Adrenal gland (tissue), 5 donors: ENCODE data around the gene MRPS25.

ENCODE experiments used
- POLR2A ChIP-seq, 2 donors: fragments of 450-650 bp; IDR thresholded peaks; one replicate each; pipeline ENCODE4 v1.6.1; 2017; ENCODE audit warnings: antibody characterized with exemption in 2 of 2, mild to moderate bottlenecking in 2 of 2, moderate library complexity in 1 of 2
- TF ChIP-seq, protein P1 (sequence below), 6 experiments: fragments of 450-650 bp in 4 of 6; fragments of 200-600 bp in 2 of 6; sonication (generic) in 1 of 6; IDR thresholded peaks; 1 replicate in 5 of 6; 2 replicates in 1 of 6; pipeline versions ENCODE4 v1.5.1 to v1.8.0; 2016 to 2021; ENCODE audit warnings: antibody characterized with exemption in 6 of 6, mild to moderate bottlenecking in 2 of 6, moderate library complexity in 1 of 6
- donor health status: DM: no; HTN: no; CAD: no.

DNA sequence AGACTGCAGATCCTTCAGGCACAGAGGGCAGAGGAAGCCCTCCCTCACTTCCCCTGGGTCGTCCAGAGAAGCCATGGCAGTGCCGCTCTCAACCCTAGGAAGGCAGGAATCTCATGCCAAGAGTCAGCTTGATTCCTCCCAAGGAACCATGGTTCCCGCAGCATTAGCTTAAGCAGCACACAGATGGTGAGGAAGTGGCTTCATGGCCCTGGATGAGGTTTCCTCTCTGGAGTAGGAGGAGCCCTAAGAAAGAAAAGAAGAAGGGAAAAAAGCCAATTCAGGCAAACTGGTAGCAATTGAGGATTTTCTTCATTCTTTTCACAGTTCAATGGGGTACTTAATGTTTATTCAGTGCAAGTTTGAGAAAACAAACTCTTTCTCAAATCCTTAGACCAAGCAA lies 30.9 kb upstream of the MRPS25 start:
- TF ChIP-seq, protein P1, sequence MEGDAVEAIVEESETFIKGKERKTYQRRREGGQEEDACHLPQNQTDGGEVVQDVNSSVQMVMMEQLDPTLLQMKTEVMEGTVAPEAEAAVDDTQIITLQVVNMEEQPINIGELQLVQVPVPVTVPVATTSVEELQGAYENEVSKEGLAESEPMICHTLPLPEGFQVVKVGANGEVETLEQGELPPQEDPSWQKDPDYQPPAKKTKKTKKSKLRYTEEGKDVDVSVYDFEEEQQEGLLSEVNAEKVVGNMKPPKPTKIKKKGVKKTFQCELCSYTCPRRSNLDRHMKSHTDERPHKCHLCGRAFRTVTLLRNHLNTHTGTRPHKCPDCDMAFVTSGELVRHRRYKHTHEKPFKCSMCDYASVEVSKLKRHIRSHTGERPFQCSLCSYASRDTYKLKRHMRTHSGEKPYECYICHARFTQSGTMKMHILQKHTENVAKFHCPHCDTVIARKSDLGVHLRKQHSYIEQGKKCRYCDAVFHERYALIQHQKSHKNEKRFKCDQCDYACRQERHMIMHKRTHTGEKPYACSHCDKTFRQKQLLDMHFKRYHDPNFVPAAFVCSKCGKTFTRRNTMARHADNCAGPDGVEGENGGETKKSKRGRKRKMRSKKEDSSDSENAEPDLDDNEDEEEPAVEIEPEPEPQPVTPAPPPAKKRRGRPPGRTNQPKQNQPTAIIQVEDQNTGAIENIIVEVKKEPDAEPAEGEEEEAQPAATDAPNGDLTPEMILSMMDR (IDR thresholded peaks at IDR 0.05) = no peak
- TF ChIP-seq POLR2A (IDR thresholded peaks at IDR 0.05) = no peak
